NCI-H345 treated with DMSO at 0.1 percent for 48 hours (cell line): Measurements from ENCODE around the gene FGD5.

Experiments used
- DNase-seq: peaks from one replicate; lab custom pipeline; 2025; ENCODE audit not compliant: unreplicated experiment; lab: John Stamatoyannopoulos, UW

Gene FGD5

DNA sequence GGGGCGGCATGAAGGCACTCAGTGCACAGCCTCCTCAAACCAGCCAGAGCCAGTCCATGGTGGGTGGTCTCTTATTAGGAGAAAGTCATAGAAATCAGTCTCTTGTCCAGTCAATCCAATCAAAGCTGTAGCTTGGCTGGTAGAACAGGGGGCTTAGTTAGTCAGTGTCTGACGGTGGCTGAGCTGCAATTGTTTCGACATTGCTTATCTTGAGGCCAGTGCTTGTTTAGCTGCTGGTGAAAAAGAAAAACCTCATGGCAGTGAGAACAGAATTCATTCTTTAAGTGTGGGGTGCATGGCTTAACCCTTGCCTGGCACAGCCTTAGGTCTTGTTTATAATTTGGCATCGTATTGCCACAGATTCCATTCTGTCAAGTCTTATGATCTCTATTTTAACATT lies 53.9 kb downstream of the FGD5 start:
- no peak for DNase-seq

DNA sequence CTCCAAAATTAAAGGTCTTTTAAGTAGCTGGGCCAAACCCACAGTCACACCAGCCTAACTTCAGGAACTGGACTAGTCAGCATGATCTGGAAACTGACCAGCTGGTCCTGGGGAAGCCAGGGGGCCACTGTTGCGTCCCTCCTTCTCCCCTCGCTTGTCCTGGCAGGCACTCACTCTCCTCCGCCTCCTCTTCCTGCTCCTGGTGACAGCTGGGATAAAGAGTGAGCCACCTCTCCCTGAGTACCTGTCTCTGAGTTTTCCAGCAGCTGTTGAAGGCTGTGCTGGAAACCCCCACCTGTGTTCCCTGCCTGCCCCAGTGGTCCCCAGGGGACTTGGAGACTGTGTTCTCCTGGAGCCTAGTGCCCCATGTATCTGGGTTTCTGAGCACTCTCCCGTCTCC lies 56.0 kb downstream of the FGD5 start:
- no peak for DNase-seq

DNA sequence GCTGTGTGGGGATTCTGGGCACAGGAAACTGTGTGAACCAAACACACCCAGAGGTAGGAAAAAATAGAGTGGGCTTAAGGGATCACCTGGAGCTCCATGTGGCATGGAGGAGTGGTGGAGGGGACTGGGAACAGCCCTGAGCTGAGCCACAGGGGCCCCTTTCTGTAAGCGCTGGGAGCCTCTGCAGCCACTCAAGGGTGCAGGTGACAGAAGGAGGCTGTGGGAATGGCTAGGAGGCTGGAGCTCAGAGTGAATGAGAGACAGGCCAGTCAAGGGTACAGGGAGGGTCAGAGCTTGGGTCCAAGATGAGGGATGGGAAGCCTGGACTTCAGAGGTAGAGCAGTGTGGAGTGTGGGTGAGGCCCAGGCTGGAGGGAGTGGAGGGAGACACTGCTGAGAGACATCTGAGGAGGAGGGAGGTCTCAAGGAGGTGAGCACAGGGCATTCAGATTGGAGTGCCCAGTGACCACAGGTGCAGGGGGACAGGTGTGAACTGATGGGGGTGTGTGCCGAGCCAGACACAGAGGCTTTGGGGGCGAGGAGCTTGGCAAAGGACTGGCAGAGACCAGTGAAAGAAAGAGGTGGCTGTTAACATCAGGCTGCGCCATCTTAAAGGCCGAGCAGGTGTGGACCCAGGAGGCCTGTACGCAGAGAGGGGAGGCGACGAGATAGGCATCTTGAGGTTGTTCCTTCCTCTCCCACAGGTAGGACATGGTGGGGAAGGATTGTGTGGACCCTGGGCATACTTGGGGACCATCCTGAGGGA lies 56.8 kb downstream of the FGD5 start:
- no peak for DNase-seq

DNA sequence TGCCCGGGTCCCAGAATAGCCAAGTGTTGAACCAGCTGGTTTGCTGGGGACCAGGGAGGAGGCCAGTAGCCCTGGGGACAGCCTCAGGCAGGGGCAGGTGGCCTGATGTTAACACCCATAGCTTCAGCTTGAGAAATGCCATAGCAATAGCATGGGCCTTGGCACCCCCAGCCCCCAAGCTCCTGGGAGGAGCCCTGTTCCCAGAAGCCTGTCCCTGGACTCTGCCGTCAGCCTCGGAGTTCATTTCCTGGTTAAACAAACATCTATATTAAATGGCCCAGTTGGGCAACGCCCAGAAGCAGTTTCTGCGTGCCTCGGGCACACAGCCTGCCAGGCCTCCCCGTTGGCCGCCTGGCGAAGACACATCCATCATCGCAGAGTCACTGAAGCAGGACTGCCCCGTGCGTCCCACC lies 58.2 kb downstream of the FGD5 start:
- DNase-seq, result no peak

DNA sequence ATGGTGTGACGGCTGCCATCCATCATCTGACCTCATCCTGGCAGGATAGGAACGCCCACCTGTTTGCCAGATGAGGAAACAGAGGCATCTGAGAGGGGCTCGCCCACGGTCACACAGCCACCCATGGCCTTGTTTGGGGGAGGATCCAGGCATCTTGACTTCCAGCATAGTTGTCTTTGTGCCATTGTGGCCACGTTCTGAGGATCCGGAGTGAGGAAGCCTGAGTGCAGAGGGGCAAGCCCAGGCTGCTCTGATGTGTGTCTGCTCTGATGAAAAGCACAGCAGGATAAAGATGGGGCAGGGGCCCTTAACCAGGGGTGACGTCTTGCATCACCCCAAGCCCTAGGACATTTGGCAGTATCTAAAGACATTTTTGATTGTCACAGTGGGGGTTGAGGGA lies 58.7 kb downstream of the FGD5 start:
- no peak for DNase-seq

DNA sequence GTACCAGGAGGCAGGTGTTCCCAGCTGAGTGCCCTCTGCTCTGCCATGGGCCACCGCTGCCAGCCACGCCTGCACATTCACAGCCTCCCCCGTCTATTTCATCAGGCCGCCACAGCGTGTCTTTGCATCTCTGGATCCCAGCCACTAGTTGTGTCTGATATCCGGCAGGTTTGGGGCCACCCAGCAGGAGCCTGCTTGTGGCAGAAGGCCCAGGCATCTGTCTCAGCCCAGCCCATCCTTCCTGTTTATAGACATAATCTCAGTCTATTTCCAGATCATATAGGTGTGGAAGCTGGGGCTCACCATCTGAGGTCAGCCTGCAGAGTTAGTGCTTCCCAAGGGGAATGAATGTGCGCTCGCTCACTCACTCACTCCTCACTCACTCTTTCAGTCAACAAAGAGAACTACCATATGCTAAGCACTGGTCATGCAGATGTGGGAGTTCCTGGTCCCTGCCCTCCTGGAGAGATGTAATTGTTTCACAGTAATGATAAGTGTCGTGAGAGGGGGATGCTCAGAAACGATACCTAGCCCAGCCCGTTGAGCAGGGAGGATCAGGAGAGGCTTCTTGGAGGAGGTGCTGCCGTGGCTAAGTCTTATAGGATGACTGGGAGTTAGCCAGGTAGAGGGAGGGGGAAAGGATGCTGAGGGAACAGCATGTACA lies 60.6 kb downstream of the FGD5 start:
- no peak for DNase-seq

DNA sequence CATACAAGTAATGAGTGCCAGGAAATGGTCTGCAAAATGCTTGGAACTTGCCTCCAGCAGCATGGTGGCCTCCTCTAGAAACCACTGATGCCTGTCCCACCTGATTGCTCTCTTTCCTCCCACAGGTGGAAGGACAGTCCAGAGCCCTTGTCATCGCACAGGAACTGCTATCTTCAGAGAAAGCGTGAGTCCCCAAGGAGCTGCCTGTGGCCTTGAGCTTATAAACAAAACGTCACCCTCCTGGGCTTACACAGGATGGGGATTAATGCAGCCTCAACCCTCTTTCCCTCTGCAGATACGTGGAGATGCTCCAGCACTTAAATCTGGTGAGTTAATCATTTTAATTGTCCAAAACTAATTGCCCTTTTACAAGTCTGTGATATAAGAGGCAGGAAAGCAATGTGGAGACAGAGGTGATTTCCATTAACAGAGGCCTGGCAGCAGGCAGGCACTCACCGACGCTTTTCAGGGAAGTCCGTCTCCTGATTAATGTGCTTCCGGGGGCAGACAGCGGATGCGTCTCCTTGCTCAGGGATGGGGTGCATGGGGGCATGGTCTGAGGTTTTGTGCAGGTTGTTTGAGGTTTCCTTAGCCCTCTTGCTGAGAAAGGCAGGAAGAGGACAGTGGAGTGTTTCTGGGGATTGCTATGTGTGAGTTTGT lies 61.8 kb downstream of the FGD5 start:
- DNase-seq, result no peak

DNA sequence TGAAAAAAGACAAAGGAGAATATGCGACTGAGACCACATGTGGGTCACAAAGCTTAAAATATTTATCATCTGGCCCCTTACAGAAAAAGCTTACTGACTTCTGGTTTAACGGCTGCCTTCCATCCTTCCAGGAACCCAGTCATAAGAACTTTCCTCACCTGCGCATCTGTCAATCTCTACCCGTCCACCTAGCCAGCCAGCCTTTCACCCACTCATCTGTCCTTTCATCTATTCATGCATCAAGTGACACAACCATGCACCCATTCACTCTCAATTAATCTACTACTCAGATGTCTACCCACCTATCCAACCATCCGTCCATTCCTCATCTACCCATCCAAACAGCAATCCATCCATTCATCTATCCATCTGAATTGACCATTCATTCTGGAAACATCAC lies 64.5 kb downstream of the FGD5 start:
- no peak for DNase-seq

DNA sequence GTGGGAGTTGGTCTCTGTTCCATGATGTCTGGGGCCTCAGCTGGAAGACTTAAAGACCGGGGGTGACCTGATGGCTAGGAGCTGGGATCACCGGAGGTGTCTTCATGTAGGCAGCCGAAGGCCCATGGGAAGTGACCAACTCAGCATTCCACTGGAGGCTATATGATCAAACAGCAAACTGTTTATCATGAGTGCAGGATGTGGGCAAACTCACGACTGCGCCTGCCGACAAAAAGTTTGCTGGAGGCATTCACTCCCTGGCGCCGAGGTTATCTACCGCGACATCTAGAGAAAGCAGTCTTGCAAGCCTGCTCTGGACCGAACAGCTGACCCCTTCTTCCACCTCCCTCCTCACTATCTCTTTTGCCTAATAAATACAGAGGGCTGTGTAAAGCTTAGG lies 65.9 kb downstream of the FGD5 start:
- no peak for DNase-seq

DNA sequence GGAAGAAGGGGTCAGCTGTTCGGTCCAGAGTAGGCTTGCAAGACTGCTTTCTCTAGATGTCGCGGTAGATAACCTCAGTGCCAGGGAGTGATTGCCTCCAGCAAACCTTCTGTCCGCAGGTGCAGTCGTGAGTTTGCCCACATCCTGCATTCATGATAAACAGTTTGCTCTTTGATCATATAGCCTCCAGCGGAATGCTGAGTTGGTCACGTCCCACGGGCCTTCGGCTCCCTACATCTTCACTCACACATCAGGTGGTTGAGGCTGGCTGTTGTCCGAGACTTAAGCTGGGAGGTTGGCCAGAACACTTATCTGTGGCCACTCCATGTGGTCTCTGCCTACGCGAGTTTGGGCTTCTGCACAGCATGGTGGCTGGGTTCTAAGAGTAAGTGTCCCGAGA lies 66.5 kb downstream of the FGD5 start:
- DNase-seq, result no peak

DNA sequence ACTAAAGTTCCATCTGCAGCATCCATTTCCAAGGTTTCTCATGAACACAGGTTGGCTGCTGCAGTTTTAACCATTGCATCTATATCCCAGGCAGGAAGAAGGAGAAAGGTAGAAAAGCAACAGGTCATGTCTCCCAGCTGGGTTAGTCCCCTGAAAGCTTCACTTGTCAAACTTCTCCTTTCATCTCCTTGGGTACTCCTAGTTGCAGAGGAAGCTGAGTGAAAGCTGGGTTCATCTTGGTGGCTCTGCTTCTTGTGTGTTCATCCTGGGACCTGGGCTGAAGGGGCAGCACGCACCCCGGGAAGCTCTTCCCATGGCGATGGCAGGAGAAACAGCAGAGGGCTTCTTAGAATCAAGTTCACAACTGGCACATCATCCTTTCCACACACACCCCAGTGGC lies 67.3 kb downstream of the FGD5 start:
- DNase-seq, result no peak

DNA sequence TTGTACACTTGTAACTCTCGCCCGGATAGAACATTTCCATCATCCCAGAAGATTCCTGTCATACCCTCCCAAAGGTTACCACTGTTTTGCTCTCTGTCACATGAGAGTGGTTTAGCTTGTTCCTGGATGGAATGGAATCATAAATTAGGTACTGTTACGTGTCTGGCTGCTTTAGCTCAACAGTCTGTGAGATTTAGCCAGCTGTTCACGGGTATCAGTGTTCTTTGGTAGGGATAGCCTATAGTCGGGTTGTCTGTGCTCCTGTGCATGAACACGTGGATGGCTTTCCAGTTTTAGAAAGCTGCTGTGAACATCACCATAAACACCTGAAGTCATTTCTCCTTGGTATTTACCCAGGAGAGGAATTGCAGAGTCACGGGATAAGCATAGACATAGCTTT lies 70.4 kb downstream of the FGD5 start:
- no peak for DNase-seq

DNA sequence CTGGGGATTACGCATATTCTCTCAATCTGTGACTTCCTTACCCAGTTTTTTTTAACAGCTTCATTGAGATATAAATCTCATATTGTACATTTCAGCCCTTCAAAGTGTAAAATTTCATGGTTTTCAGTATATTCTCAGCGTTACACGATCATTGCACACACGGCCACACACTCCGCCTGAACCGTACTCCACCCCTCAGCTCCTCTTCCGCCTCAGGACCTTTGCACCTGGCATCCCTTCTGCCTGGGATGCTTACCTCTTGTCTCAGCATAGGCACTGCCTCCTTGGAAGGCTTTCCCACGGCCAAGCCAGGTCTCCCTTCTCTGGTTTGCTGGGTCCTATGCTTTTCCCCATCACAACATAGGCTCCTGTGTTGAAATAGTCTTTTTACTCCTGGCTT lies 71.2 kb downstream of the FGD5 start:
- DNase-seq, result no peak

DNA sequence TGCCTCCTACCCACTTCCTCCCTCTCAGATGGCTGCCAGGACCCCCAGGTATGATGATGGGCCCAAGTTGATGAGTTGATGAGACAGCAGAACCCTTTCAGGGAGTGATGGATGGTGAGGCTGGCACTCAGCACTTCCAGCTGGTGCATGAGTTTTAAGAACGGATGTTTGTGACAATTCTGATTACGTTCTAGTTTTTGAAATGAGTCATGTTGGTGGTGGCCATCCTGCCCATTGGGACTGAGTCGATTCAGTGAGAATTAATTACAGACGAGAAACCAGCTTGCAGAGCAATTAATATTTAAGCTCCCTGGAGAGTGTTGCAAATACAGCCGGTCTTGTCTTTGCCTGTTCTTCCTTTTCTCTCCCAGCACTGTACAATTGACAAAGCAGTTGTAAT lies 71.7 kb downstream of the FGD5 start:
- no peak for DNase-seq

DNA sequence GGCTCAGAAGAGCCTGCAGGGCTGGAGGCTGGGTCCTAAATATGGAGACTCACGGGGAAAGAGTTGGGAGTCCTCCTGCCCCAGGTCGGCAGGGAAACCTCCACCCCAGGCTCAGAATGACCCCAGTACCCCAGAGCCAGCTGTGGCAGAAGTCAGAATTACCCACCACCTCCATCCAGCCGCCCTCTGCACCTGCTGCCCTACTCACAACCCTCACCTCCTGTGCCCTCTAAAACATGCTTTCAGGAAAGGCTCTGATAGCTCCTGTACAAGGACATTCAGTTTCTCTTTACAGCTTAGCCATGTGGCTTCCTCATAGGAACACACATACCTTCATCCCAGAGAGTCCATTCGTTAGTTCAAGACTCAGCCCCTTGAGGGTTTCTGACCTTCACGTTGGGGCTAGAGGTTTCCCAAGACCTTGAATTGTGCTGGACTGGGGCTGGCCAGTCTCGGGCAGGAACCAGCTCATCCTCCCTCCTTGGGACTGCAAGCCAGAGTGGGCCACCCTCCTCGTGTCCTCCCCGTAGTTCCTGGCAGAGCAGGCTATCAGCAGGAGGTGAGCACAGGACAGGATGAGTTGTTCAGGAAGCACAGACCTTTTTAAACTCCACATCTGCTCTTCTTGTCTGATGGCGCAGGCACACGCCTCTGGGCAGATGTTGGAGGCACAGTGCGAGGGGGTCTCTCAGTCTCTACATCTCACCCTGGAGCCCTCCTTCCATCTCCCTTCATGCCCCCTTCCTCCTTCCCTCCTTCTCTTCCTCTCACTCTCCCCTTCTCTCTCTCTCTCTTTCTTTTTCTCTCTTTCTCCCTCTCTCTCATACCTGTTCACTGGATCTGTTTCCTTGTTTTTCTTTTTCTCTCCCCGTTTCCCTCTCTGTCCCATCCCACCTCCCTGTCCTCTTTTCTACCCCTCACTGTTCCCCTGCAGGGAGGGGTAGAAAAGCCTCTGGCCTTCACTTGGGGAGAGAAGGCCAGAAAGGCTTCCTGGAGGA lies 72.7 kb downstream of the FGD5 start:
- DNase-seq, result no peak

DNA sequence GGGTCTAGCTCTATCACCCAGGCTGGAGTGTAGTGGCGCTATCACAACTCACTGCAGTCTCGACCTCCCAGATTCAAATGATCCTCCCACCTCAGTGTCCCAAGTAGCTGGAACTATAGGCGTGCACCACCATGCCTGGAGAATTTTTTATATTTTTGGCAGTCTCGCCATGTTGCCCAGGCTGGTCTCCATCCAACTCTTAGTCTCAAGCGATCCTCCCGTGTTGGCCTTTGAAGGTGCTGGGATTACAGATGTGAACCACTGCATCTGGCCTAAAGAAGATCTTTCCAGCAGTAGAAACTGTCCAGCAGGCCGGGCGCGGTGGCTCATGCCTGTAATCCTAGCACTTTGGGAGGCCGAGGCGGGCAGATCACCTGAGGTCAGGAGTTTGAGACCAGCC lies 73.5 kb downstream of the FGD5 start:
- DNase-seq, result no peak

DNA sequence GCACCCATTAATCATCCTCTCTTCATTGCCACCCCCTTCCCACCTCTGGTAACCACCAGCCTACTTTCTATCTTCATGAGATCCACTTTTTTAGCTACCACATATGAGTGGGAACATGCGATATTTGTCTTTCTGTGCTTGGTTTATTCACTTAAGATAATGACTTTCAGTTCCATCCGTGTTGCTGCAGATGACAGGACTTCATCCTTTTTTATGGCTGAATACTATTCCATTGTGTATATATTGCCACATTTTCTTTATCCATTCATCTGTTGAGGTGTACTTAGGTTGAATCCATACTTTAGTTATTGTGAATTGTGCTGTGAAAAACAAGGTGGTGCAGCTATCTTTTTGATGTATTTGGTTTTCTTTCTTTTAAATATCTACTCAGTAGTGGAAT lies 75.3 kb downstream of the FGD5 start:
- DNase-seq, result no peak

DNA sequence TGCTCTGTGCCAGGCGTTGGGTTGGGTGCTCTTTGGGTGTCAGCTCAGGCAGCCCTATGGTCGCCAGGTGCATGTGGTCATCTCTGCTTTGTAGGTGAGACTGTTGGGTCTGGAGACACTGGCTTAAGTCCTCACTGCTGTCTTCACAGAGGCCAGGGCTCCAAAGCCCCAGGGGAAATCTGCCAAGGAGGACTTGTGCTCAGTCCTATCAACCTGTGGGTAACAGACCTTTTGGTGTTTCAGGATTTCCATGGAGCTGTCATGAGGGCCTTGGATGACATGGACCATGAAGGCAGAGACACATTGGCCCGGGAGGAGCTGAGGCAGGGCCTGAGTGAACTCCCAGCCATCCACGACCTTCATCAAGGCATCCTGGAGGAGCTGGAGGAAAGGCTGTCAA lies 78.5 kb downstream of the FGD5 start:
- no peak for DNase-seq

DNA sequence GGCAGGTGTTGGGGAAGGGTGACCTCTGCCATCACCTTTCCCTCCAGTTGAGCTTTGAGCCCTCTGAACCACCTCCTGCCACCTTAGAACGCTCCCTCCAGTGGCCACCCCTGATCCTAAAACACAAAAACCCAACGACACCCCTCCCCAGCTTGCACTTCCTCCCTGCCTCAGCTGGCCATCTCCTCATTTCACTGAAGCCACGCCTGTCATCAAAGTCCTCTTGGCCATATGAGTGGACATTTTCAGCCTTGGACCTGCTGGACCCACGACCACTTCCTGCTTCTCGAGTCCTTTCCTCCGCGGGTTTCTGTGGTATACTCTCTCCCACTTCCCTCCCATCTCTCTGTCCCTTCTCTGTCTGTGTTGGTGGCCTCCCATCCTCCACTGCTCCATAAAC lies 80.2 kb downstream of the FGD5 start:
- DNase-seq, result no peak

DNA sequence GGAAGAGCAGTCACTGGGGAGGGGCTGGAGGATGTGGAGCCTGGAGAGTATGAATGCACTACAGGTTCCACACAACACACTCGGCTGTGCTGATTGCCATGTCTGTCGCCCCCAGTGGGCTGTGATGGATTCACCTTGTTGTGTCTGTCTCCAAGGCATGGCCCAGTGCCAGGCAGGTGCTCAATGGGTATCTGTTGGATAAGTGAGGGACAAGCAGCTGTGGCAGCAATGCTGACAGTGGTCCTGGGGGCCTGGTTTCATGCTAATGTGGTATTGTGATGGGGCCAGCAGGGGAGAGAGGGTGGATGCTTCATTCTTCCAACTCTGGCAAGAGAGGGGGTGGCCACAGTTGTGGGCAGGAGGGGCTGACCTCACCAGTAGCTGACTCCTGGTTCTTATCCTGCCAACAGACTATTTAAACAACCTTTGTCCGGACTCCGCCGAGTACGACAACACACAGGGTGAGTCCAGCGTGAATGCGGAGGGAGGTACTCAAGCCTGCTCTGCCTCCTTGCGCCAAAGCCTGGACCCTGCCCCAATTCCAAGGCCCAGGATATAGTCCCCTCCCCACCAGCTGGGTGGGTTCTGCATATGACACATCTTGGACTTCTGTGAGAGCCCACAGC lies 81.3 kb downstream of the FGD5 start:
- peak; percentile 54 for DNase-seq
